ENCODE results near the gene DNAI7. TPM values are rescaled to one million over a fixed set of nuclear protein-coding genes. Genes with fewer than 3 reads are reported as not detected.

The DNAI7 gene
- total RNA-seq, 2 donors from 2014 or later, result 1.6 TPM

- TF ChIP-seq CTCF (conservative IDR thresholded peaks at IDR 0.05), result no peak
- no peak for DNase-seq
- H3K4me3 ChIP-seq (ENCODE audit: low read length), result no peak overlapping the region
- Mint-ChIP-seq H3K36me3 (ENCODE audit: low read depth) (no peaks in the 10 kb centered on the region), H3K4me3 (no peak overlapping the region), H3K9me3 (no peaks in the 10 kb centered on the region), H3K27me3 (ENCODE audit: insufficient read depth) (no peaks in the 10 kb centered on the region), H3K4me1 (peaks cover 6% of the 10 kb centered on the region), H3K27ac (no peak overlapping the region)
- no peak overlapping the region for H3K27ac ChIP-seq (ENCODE audit: low read depth, low read length)
- H3K9me3 ChIP-seq (ENCODE audit: control insufficient read depth, low read length), result no peaks in the 10 kb centered on the region
- no peaks in the 10 kb centered on the region for H3K4me1 ChIP-seq (ENCODE audit: control insufficient read depth, insufficient read depth, low read length)
- no peaks in the 10 kb centered on the region for H3K36me3 ChIP-seq (ENCODE audit: control insufficient read depth, insufficient read depth, low read length)
- WGBS, 2 experiments (ENCODE audit: insufficient coverage in 1 of 2, insufficient read length in 1 of 2), result 90% methylated on average over 2 of the region's 2 CpGs; no CpG with 5 or more reads in 1 of the 2 experiments
- no peaks in the 10 kb centered on the region for H3K27me3 ChIP-seq (ENCODE audit: control insufficient read depth, insufficient read depth, low read length, poor library complexity, severe bottlenecking)
- H3K9ac ChIP-seq (ENCODE audit: extremely low read depth, low read length, poor library complexity, severe bottlenecking), result no peak overlapping the region
Measured at GRCh38 chr12:25187781-25188180, 7.2 kb downstream of the DNAI7 start.

GRCh38 chr12:25186788-25187402 is 8.1 kb downstream of the DNAI7 start:
- no peaks in the 10 kb centered on the region for H3K9me3 Mint-ChIP-seq
- TF ChIP-seq CTCF (conservative IDR thresholded peaks at IDR 0.05), result no peak
- 89 to 100% methylated on average over 3 of the region's 3 CpGs for WGBS, 2 experiments (ENCODE audit: insufficient coverage in 1 of 2, insufficient read length in 1 of 2)
- Histone ChIP-seq H3K4me1 (ENCODE audit: control insufficient read depth, insufficient read depth, low read length) (no peaks in the 10 kb centered on the region), H3K4me3 (ENCODE audit: low read length) (no peak overlapping the region), H3K9me3 (ENCODE audit: control insufficient read depth, low read length) (no peaks in the 10 kb centered on the region), H3K27ac (ENCODE audit: low read depth, low read length) (no peak overlapping the region), H3K27me3 (ENCODE audit: control insufficient read depth, insufficient read depth, low read length, poor library complexity, severe bottlenecking) (no peaks in the 10 kb centered on the region), H3K36me3 (ENCODE audit: control insufficient read depth, insufficient read depth, low read length) (no peaks in the 10 kb centered on the region), H3K9ac (ENCODE audit: extremely low read depth, low read length, poor library complexity, severe bottlenecking) (no peak overlapping the region)
- peaks cover 6% of the 10 kb centered on the region for H3K4me1 Mint-ChIP-seq
- H3K27me3 Mint-ChIP-seq (ENCODE audit: insufficient read depth), result no peaks in the 10 kb centered on the region
- H3K36me3 Mint-ChIP-seq (ENCODE audit: low read depth), result no peaks in the 10 kb centered on the region
- H3K27ac Mint-ChIP-seq, result no peak overlapping the region
- H3K4me3 Mint-ChIP-seq, result no peak overlapping the region
- no peak for DNase-seq

GRCh38 chr12:25186038-25186787 is 8.7 kb downstream of the DNAI7 start:
- Mint-ChIP-seq H3K4me3 (no peak overlapping the region), H3K4me1 (peaks cover 6% of the 10 kb centered on the region), H3K27ac (no peak overlapping the region), H3K27me3 (ENCODE audit: insufficient read depth) (no peaks in the 10 kb centered on the region), H3K9me3 (no peaks in the 10 kb centered on the region), H3K36me3 (ENCODE audit: low read depth) (no peaks in the 10 kb centered on the region)
- 91 to 100% methylated on average over 1 to 4 of the region's 4 CpGs for WGBS, 2 experiments (ENCODE audit: insufficient coverage in 1 of 2, insufficient read length in 1 of 2)
- no peaks in the 10 kb centered on the region for H3K4me1 ChIP-seq (ENCODE audit: control insufficient read depth, insufficient read depth, low read length)
- no peaks in the 10 kb centered on the region for H3K9me3 ChIP-seq (ENCODE audit: control insufficient read depth, low read length)
- H3K36me3 ChIP-seq (ENCODE audit: control insufficient read depth, insufficient read depth, low read length), result no peaks in the 10 kb centered on the region
- TF ChIP-seq CTCF (conservative IDR thresholded peaks at IDR 0.05), result no peak
- DNase-seq, result no peak
- no peaks in the 10 kb centered on the region for H3K27me3 ChIP-seq (ENCODE audit: control insufficient read depth, insufficient read depth, low read length, poor library complexity, severe bottlenecking)
- H3K9ac ChIP-seq (ENCODE audit: extremely low read depth, low read length, poor library complexity, severe bottlenecking), result no peak overlapping the region
- H3K4me3 ChIP-seq (ENCODE audit: low read length), result no peak overlapping the region
- H3K27ac ChIP-seq (ENCODE audit: low read depth, low read length), result no peak overlapping the region

Measured in endodermal cell (in vitro differentiated cells).